NCI-H1105 (cell line): ENCODE measurements around the gene LRG1.
"Not testable (repeated sequence)": the region's sequence is repeated elsewhere in the genome, so short reads cannot be mapped to it uniquely, and the experiment has no call there.

Experiments
- DNase-seq: peaks from one replicate; lab custom pipeline; 2025; lab: John Stamatoyannopoulos, UW

Gene LRG1

DNA sequence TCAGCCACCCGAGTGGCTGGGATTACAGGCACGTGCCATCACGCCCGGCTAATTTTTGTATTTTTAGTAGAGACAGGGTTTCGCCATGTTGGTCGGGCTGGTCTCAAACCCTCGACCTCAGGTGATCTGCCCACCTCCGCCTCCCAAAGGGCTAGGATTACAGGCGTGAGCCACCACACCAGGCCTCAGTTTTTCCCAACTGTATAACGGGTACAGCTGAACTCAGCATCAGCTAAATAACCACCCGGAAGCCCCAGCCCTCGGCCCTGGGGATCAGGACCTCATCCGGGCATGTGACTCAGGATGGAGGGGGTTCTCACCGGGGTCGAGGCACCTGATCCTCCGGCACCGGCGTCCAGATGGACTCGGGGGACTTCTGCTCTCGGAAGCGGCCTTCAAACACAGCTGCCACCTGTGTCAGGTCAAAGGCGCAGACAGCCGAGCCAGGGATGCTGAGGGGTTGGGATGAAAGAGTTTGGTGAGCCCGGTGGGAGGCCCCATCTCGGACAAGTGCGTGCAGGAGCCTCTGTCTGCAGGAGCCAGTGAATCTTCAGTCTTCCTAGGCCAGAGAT is 10.7 kb upstream of the LRG1 start:
- no peak for DNase-seq

- DNase-seq = no peak
Measured at GRCh38 chr19:4550018-4550417, 10.2 kb upstream of the LRG1 start.

GRCh38 chr19:4548238-4548584 is 8.4 kb upstream of the LRG1 start:
- no peak for DNase-seq

DNA sequence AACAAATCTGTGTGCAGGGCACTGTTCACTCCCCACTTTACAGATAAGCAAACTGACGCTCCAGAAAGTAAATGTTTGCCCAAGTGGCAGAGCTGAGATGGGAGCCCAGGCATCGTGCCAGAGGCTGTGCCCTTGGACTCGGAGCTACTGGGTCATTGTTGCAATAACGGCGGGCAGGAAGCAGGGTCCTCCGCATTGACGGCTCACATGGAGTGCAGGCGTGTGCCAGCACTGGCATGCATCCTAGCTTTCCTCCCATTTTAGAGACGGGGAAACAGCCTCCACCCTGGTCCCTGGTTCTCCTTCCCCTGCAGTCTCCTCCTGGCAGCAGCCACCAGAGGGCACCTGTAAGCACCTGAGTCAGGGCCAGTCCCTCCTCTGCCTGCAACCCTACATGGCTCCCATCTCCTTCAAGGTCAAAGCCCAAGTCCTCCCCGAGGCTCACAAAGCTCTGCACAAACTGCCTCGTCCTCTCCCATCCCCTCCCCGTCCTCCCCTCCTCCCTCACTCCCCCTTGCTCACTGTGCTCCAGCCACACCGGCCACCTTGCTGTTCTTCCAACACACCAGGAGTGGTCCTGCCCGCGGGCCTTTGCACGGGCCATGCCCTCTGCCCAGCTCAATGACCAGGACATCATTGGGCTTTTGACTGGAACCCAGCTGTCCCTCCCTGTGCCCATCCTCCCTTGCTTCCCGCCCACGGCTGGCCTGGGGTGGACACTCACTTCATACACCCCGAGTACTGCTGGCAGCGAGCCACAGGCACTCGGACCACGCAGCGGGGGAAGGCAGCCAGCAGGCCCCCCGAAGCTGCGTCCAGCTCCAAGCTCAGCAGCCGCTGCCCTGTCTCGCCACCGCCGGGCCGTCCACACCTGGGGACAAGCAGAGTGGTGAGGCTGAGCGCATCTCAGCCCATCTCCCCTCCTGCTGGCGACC is 7.7 kb upstream of the LRG1 start:
- no peak for DNase-seq

- no peak for DNase-seq
Measured at GRCh38 chr19:4543842-4544647, 4.2 kb upstream of the LRG1 start.

- DNase-seq = no peak
Measured at GRCh38 chr19:4542896-4543841, 3.3 kb upstream of the LRG1 start.

DNA sequence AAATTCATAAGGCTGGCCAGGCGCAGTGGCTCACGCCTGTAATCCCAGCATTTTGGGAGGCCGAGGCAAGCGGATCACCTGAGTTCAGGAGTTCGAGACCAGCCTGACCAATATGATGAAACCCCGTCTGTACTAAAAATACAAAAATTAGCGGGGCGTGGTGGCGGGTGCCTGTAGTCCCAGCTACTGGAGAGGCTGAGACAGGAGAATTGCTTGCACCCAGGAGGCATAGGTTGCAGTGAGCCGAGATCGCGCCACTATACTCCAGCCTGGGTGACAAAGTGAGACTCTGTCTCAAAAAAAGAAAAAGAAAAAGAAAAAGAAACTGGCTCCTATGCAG is 1.9 kb upstream of the LRG1 start:
- DNase-seq = not testable (repeated sequence)

DNA sequence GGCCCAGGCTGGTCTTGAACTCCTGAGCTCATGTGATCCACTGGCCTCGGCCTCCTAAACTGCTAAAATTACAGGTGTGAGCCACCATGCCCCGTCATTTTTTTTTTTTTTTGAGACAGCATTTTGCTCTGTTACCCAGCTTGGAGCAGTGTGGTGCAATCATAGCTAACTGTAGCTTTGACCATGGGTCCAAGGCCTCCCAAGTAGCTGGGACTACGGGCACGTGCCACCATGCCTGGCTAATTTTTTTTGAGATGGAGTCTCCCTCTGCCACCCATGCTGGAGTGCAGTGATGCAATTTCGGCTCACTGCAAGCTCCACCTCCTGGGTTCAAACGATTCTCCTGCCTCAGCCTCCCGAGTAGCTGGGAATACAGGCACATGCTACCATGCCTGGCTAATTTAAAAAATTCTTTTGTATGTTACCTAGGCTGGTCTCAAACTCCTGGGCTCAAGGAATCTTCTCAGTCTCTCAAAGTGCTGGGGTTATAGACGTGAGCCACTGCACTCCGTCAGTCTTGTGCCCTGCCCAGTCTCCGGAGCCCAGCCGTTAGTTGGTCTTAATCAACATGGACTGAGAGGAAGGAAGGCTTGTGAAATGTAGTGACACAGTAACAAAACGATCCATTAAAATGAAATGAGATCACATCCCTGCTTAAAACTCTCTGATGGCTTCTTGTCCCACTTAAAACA is 1.4 kb upstream of the LRG1 start:
- DNase-seq = no peak

DNA sequence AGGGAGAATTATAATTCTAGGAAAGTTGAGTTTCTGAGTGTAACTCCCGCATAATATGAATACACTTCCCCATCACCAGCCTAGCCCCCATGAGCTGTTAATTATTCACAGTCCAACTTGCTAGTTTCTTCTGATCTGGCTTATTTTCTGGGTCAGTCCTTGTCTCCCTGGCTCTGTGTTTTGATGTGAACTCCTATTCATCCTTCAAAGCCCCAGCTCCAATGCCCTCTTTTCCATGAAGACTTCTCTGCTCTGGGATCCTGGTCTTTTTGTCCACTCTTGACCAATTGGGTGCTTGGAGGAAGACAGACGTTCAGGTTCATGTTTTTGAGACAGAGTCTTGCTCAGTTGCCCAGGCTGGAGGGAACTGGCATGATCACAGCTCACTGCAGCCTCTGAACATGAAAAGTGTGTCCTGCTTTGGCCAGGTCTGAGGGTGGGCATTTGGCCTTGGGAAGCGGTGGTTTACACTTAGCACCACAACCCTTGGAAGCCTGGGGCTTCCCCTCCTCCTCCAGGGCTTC is 605 bp downstream of the LRG1 start:
- DNase-seq = no peak

GRCh38 chr19:4538601-4538954 is 1.3 kb downstream of the LRG1 start:
- DNase-seq = peak; percentile 92

DNA sequence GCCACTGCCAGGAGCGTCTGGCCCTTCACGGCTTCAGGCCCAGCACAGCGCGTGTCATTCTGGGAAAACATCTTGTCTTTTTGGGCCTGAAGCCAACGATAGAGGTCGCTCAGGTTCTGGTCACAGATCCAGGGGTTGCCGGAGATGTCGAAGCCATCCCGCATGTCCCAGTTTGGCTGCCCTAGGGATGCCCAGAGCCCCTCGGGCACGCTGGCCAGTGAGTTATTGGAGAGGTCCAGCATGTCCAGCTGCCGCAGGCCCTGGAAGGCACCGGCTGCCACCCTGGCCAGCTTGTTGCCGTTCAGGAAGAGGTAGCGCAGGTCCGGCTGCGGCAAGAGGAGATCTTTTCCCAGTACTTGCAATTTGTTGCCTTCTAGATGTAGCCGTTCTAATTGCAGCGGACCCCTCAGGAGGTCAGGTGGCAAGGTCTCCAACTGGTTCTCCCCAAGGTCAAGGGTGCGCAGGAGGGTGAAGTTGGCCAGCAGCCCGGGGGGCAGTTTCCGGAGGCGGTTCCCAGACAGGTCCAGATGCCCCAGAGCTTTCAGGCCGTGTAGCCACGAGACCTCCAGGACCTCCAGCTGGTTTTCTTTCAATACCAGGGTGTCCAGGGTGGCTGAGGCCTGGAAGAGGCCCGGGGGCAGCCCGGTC is 1.8 kb downstream of the LRG1 start:
- DNase-seq = peak; percentile 52

GRCh38 chr19:4536798-4537197 is 3.0 kb downstream of the LRG1 start:
- peak; percentile 50 for DNase-seq

GRCh38 chr19:4534836-4535658 is 4.8 kb downstream of the LRG1 start, which contains the start of gene PLIN5:
Gene PLIN5, minus strand, starts transcription at chr19:4535224. Its CDS starts 1,150 bp downstream, at chr19:4534074.
- peak; percentile 91 for DNase-seq

GRCh38 chr19:4533835-4534424 is 5.9 kb downstream of the LRG1 start:
- no peak for DNase-seq

DNA sequence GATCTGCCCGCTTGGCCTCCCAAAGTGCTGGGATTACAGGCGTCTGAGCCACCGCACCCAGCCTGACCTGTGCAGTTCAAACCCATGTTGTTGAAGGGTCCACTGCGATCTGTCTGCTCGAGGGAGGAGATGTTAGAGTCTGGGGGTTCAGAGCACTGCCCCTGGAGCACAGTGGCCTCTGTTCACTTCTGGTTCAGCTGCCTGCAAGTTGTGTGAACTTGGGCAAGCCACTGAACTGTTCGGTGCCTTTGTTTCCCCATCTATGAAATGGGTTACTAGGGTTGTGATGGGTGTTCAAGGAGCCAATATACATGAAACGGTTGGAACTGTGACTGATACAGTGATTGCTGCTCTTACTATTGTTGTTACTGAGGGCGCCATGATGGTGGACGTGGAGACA is 6.5 kb downstream of the LRG1 start:
- no peak for DNase-seq

GRCh38 chr19:4531562-4532165 is 8.2 kb downstream of the LRG1 start:
- DNase-seq = no peak

DNA sequence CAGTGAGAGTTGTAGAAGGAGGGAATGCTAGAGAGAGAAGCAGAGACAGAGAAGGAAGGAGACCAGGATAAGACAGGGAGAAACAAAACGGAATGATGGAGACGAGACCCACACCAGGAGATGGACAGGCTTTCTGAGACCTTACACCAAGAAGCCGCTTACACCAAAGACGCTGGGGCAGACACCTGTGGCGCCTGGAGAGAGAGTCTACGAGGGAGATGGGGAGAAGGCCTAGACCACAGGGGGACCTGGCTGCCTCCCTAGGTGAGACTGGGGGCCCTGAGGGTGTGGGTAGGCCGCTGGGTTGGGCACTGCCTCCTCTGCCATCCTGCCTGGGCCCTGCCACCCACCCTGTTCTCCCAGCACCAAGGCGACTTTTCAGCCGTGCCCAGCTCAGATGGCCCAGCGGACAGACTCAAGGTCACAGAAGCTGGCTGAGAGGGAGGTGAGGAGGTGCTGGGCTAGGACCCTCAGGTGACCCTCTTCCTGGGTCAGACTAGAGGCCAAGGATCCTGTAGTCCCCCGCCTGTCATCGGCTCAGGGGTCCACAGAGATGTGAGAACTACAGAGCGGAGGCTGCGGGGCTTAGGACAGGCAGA is 9.8 kb downstream of the LRG1 start:
- no peak for DNase-seq

GRCh38 chr19:4528843-4529242 is 11.0 kb downstream of the LRG1 start:
- DNase-seq = no peak
